Activated CD4-positive, CD25-positive, alpha-beta regulatory T cell (primary cell): Measurements from ENCODE around the gene RYR3.
"Not testable (repeated sequence)": the region's sequence is repeated elsewhere in the genome, so short reads cannot be mapped to it uniquely, and the experiment has no call there.

Source experiments
- DNase-seq, 4 experiments: peaks; one replicate each; lab custom pipeline; 2025; lab: John Stamatoyannopoulos, UW

Gene RYR3

GRCh38 chr15:33773969-33774368 lies 463.2 kb downstream of the RYR3 start:
- DNase-seq, result no peak

GRCh38 chr15:33778852-33779251 lies 468.1 kb downstream of the RYR3 start:
- no peak for DNase-seq

GRCh38 chr15:33780011-33780768 lies 469.4 kb downstream of the RYR3 start:
- DNase-seq, result no peak

GRCh38 chr15:33782966-33783365 lies 472.2 kb downstream of the RYR3 start:
- DNase-seq, result no peak

- DNase-seq, result no peak
Measured at GRCh38 chr15:33785366-33785765, 474.6 kb downstream of the RYR3 start.

GRCh38 chr15:33788906-33789540 lies 478.3 kb downstream of the RYR3 start:
- DNase-seq, result no peak

GRCh38 chr15:33794453-33794852 lies 483.7 kb downstream of the RYR3 start:
- DNase-seq, result no peak

- no peak for DNase-seq
Measured at GRCh38 chr15:33795070-33795469, 484.3 kb downstream of the RYR3 start.

- no peak for DNase-seq
Measured at GRCh38 chr15:33797651-33798050, 486.9 kb downstream of the RYR3 start.

- no peak for DNase-seq
Measured at GRCh38 chr15:33801954-33802353, 491.2 kb downstream of the RYR3 start.

- DNase-seq, result no peak
Measured at GRCh38 chr15:33807665-33808064, 496.9 kb downstream of the RYR3 start.

GRCh38 chr15:33808720-33809457 lies 498.1 kb downstream of the RYR3 start:
- DNase-seq, result no peak

- DNase-seq, result no peak
Measured at GRCh38 chr15:33810073-33810595, 499.4 kb downstream of the RYR3 start.

GRCh38 chr15:33810806-33811205 lies 500.0 kb downstream of the RYR3 start:
- DNase-seq, result no peak

- DNase-seq, result no peak
Measured at GRCh38 chr15:33813891-33814290, 503.1 kb downstream of the RYR3 start.

GRCh38 chr15:33819499-33819898 lies 508.7 kb downstream of the RYR3 start:
- not testable (repeated sequence) for DNase-seq

- no peak for DNase-seq
Measured at GRCh38 chr15:33822479-33822878, 511.7 kb downstream of the RYR3 start.

GRCh38 chr15:33823119-33823518 lies 512.4 kb downstream of the RYR3 start:
- DNase-seq, result no peak

GRCh38 chr15:33825453-33825852 lies 514.7 kb downstream of the RYR3 start:
- no peak for DNase-seq

GRCh38 chr15:33826201-33826600 lies 515.4 kb downstream of the RYR3 start:
- DNase-seq, result no peak

GRCh38 chr15:33830351-33830750 lies 519.6 kb downstream of the RYR3 start:
- DNase-seq, result no peak

- DNase-seq, result no peak
Measured at GRCh38 chr15:33831646-33832045, 520.9 kb downstream of the RYR3 start.
